ENCODE measurements around the gene NPAS3.

The NPAS3 gene

GRCh38 chr14:33449268-33449667 is 510.6 kb downstream of the NPAS3 start:
- DNase-seq (ENCODE audit: low read depth) = no peak

GRCh38 chr14:33449703-33450395 is 511.2 kb downstream of the NPAS3 start:
- DNase-seq (ENCODE audit: low read depth) = no peak

DNA sequence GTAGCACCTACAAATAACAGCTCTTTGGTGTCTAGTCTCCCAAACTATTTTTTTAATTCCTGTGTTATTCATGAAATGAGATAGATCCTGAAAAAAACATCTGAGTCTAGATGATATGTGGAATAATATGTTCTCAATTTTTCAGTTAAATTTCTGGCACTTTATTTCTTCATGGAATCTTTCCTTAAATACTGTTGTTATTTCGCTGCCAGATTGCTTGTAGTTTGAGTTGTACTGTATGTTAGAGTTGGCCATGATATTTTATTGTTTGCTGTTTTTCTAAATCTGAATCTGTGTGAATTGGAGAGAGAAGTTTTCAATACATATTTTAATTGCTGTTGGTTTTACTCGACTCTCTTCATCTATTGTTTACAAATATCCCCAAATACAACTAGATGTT is 511.7 kb downstream of the NPAS3 start:
- DNase-seq (ENCODE audit: low read depth) = no peak

- DNase-seq (ENCODE audit: low read depth) = no peak
Measured at GRCh38 chr14:33451211-33451610, 512.5 kb downstream of the NPAS3 start.

DNA sequence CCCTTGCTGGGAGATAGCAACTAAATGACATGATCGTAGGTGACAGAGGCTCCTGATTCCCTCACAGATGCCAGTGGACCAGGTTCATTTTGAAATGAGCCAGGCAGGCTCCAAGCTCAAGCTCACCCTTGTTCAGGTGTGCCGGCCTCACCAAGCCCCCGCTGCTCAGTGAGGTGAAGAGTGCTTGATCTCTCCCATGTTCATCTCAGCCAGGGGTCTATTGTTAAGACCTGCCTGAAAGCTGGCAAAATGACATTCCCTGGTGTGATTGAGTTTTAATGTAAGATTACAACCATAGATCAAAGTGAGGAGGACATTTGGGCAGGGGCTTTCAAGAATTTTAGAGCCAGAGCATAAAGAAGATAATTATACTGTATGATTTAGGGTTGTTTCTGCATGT is 514.3 kb downstream of the NPAS3 start:
- DNase-seq (ENCODE audit: low read depth) = no peak

- DNase-seq (ENCODE audit: low read depth) = no peak
Measured at GRCh38 chr14:33454022-33454595, 515.4 kb downstream of the NPAS3 start.

DNA sequence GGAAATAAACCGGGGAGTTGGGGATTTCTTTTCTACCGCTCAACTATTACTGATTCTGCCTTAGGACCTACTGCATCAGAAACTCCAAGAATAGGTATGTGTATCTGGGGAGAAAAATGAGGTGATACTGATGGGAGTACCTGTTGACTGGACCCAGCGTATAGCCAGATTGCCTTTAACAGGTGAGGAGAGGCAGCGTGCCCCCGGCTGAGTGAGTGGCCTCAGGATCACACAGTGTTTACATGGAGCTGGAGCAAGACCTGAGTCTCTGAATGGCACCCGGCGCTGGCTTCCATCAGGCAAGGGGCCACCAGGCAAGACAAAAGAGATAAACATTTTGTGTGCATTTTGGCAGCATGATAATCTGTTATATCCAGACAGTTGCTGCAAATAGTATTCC is 516.0 kb downstream of the NPAS3 start:
- no peak for DNase-seq (ENCODE audit: low read depth)

- no peak for DNase-seq (ENCODE audit: low read depth)
Measured at GRCh38 chr14:33455654-33456345, 517.1 kb downstream of the NPAS3 start.

DNA sequence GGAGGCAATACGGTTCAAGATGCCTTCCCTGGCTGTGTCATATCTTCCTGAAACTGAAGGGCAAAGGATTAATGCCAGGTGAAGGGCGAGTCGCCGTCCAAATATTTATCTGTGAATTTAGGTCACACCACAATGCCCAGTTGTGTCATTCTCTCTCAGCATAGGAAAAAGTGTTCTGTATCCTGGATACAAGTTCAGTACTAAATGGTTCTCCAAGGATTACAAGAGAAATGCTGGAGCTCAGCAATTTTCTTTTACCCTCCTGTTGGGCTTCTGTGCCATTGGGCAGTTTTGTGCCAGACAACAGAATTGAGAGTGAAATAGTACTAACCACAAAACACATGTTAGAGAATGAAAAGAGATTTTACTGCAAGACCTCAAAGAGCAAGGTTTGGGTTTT is 518.3 kb downstream of the NPAS3 start:
- no peak for DNase-seq (ENCODE audit: low read depth)

- no peak for DNase-seq (ENCODE audit: low read depth)
Measured at GRCh38 chr14:33457617-33458016, 518.9 kb downstream of the NPAS3 start.

DNA sequence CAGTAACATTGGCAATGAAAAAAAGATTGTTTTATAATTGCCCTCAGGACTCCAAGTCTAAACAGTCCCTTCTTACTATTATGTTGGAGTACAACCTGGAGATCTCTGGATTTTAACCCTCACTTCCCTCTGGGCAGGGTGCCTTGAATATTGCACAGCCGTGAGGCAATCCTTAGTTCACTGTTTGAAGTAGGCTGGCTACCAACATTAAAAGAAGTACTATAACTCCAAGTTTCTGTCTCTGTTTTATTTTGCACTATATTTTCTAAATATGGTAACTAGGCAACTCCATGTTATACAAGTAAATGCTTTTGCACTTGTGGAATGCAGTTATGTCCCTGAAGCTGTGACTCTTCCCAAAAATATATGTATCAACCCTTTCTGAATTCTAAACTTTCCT is 521.5 kb downstream of the NPAS3 start:
- no peak for DNase-seq (ENCODE audit: low read depth)

- no peak for DNase-seq (ENCODE audit: low read depth)
Measured at GRCh38 chr14:33461036-33461435, 522.4 kb downstream of the NPAS3 start.

- no peak for DNase-seq (ENCODE audit: low read depth)
Measured at GRCh38 chr14:33463731-33464130, 525.1 kb downstream of the NPAS3 start.

DNA sequence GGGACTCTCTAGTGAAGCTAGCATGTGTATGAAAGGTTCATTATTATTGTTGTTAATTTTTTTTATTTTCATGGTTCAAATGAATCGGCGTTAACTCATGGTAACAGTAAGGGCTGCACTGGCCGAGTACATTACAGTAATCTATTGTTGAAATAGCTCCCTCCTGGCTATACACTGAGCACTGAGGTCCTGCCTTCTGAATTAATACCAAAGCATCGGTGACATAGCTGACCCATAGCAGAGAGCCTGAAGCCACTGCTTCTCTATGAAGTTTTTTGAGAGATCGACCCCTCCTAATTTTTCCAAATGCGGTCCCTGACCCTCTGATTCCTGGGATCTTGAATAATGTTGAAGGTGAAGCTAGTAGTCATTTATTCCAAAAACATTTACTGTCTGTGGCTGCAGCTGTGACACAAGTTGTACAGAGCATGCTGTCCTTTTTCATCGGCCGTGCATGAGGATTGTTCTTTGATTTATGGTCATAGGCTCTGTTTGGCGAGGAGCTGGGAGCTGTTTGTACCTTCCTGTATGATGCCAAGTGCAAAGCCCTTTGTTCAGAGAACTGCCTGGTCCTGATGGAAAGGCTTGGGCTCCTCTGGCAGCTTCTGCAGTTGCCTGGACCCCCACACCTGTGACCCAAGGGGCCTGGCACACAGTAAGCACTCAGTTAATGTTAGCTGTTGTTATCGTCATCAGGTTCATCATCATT is 525.7 kb downstream of the NPAS3 start:
- DNase-seq (ENCODE audit: low read depth) = no peak

- no peak for DNase-seq (ENCODE audit: low read depth)
Measured at GRCh38 chr14:33465846-33466700, 527.4 kb downstream of the NPAS3 start.

GRCh38 chr14:33467971-33468370 is 529.3 kb downstream of the NPAS3 start:
- no peak for DNase-seq (ENCODE audit: low read depth)

DNA sequence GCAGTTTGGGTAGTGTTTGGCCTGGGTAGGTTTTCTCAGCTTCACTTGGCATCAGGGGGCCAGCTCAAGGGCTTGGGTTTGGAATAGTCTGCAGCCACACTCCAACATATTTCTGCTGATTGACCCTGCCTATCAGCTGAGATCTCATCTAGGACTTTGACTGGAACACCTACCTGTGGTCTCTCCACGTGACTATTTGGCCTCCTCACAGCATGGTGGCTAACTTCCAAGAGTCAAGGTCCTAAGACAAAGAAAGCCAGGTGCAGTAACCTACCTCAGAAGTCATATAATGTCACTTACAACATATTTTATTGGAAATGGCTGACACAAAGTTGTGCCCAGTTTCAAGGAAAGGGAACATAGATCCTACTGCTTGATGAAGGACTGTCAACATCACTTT is 531.2 kb downstream of the NPAS3 start:
- DNase-seq (ENCODE audit: low read depth) = no peak

DNA sequence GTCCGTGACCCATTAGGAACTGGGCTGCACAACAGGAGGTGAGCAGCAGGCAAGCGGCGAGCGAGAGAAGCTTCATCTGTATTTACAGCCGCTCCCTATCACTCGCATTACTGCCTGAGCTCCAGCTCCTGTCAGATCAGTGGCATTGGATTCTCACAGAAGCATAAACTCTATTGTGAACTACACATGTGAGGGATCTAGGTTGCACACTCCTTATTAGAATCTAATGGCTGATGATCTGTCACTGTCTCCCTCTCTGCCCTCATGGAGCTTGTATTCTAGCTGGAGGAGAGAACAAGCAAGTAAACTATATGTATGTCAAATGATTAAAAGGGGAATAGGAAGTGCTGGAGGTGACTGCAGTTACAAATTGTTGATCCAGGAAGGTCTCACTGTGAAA is 533.1 kb downstream of the NPAS3 start:
- DNase-seq (ENCODE audit: low read depth) = no peak

GRCh38 chr14:33475623-33476022 is 536.9 kb downstream of the NPAS3 start:
- DNase-seq (ENCODE audit: low read depth) = no peak

- no peak for DNase-seq (ENCODE audit: low read depth)
Measured at GRCh38 chr14:33477797-33478196, 539.1 kb downstream of the NPAS3 start.

DNA sequence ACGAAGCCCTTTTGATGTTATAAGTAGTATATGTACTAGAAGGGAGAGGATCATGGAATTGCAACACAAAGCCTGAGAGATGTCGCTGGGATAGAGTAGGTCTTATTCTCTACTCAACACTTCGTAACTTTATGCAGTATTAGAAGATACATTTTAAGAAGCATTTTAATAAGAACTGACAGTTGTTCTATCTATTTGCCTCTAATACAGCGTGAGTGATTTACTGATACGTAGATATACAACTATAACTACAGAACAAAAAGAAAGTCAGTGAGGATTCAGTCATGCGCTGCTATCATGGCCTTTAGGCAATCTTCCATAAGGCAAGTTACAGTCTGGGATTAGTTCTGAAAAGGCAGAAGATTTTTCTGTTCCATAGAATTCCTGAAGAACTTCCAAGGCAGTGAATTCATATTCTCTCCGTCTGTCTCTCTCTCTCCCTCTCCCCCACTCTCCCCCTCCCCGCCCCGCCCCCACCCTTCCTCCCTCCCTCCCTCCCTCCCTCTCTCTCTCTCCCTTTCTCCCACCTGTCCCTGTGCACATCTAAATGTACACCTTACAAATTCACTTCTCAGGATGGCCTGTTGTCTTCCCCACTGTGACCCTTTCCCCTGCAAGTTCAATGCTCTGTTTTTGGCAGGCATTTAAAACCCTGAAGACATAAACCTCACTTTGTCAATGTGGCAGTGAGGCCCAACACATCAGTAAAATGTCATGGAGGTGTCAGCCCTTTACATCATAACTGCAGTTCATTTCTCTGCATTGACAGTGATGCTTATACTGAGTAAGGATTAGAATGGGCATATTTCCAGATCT is 541.6 kb downstream of the NPAS3 start:
- no peak for DNase-seq (ENCODE audit: low read depth)
